KMS-11 (cell line): ENCODE results near the gene NBPF26.
"Not testable (repeated sequence)": the region's sequence is repeated elsewhere in the genome, so short reads cannot be mapped to it uniquely, and the experiment has no call there.

ENCODE experiments used
- H2AFZ ChIP-seq: fragments of 200-600 bp; sonication (generic); 2 replicates; pipeline ENCODE4 v1.6.1; 2016; ENCODE audit warnings: antibody characterized with exemption, mixed run types, low read depth
- H3K27ac ChIP-seq: fragments of 200-600 bp; sonication (generic); 2 replicates; pipeline ENCODE4 v1.6.1; 2016; ENCODE audit warnings: mild to moderate bottlenecking, mixed run types
- H3K27me3 ChIP-seq: fragments of 200-600 bp; sonication (generic); 2 replicates; pipeline ENCODE4 v1.6.1; 2017; ENCODE audit warnings: mild to moderate bottlenecking, low read depth, mixed run types, moderate library complexity; ENCODE audit not compliant: insufficient read depth
- H3K36me3 ChIP-seq: fragments of 200-600 bp; sonication (generic); 2 replicates; pipeline ENCODE4 v1.6.1; 2017; ENCODE audit warnings: mild to moderate bottlenecking, mixed run types; ENCODE audit not compliant: insufficient read depth
- H3K4me1 ChIP-seq: fragments of 200-600 bp; sonication (generic); 2 replicates; pipeline ENCODE4 v1.6.1; 2016; ENCODE audit warnings: mild to moderate bottlenecking, low read depth, mixed run types; ENCODE audit not compliant: poor library complexity, severe bottlenecking
- H3K4me2 ChIP-seq: fragments of 200-600 bp; sonication (generic); 2 replicates; pipeline ENCODE4 v1.7.0; 2016; ENCODE audit warnings: mild to moderate bottlenecking, mixed run types
- H3K4me3 ChIP-seq: fragments of 200-600 bp; sonication (generic); IDR thresholded peaks from 2 replicates; pipeline ENCODE4 v1.6.1; 2017; ENCODE audit warnings: low read depth, low read length, mixed read lengths; ENCODE audit not compliant: insufficient read depth
- H3K79me2 ChIP-seq: fragments of 200-600 bp; sonication (generic); 2 replicates; pipeline ENCODE4 v1.6.1; 2016; ENCODE audit warnings: low read depth, mixed run types; ENCODE audit not compliant: insufficient read depth
- H3K9ac ChIP-seq: fragments of 200-600 bp; sonication (generic); 2 replicates; pipeline ENCODE4 v1.6.1; 2016; ENCODE audit warnings: mild to moderate bottlenecking, mixed run types
- H4K20me1 ChIP-seq: fragments of 200-600 bp; sonication (generic); 2 replicates; pipeline ENCODE4 v1.6.1; 2016; ENCODE audit warnings: mild to moderate bottlenecking, mixed run types; ENCODE audit not compliant: insufficient read depth

The NBPF26 gene

DNA sequence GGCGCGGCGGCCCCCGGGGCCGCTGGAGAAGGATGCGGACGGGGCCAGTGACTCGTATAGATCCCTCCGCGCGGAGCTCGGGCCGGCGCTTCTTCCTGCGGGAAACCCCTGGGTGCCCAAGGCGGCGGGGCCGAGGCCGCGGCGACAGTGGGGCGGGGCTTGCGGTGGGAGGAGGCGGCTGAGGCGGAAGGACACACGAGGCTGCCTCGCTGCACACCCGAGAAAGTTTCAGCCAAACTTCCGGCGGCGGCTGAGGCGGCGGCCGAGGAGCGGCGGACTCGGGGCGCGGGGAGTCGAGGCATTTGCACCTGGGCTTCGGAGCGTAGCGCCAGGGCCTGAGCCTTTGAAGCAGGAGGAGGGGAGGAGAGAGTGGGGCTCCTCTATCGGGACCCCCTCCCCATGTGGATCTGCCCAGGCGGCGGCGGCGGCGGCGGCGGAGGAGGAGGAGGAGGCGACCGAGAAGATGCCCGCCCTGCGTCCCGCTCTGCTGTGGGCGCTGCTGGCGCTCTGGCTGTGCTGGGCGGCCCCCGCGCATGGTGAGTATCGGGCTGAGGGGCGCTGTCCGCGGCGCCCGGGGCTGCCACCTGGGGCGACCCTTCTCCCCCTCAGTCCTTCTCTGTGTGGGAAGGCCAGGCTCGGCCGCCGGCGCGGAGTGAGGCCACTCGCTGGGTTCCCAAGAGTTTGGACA is at the start of gene NBPF26:
TSS of gene NBPF26 (plus strand) at position 231 of the 688 bp plus-strand sequence.
- not testable (repeated sequence) for H3K79me2 ChIP-seq, H3K4me3 ChIP-seq, H3K36me3 ChIP-seq, H3K4me1 ChIP-seq, H3K4me2 ChIP-seq, H4K20me1 ChIP-seq, H3K27me3 ChIP-seq
- H3K9ac ChIP-seq: peak within 1 kb of the TSS; percentile 61; the same call in 1 of the 2 replicates
- peak within 1 kb of the TSS; percentile 33; the same call in 1 of the 2 replicates for H3K27ac ChIP-seq
- H2AFZ ChIP-seq: peak within 1 kb of the TSS; percentile 44; the same call in 1 of the 2 replicates

DNA sequence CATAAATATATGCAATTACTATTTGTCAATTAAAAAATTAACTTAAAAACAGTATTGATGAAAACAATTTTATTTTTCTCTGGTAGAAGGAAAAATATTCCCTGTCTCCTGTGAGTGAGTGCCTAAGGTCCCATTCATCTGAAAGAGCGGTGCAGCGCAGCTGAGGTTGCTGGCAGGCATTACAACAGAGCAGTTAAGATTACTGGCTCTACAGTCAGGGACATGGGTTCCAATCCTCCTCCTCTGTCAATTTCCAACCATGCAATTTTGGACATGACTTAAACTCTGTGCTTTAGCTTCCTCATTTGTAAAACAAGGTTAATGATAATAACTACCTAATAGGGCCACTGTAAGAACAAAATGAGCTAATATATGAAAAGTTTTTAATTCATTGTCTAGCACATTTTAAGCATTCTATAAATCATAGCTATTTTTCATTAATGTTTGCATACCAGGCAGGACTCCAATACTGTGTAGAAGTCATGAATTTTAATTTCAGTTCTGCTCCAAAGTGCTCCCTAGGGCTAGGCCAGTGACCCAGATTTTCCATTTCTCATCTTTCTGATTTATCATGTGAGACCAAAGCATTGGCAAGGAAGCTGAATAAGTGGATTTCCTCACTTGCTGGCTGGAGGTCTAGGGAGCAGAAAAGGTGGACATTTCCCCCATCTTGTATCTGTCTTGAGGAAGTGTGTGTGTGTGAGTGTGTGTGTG is 43.5 kb upstream of the NBPF26 start:
- H3K27ac ChIP-seq, H3K4me2 ChIP-seq, H3K27me3 ChIP-seq, H2AFZ ChIP-seq, H3K4me3 ChIP-seq, H3K4me1 ChIP-seq, H3K36me3 ChIP-seq, H3K9ac ChIP-seq, H3K79me2 ChIP-seq, H4K20me1 ChIP-seq: not testable (repeated sequence)

DNA sequence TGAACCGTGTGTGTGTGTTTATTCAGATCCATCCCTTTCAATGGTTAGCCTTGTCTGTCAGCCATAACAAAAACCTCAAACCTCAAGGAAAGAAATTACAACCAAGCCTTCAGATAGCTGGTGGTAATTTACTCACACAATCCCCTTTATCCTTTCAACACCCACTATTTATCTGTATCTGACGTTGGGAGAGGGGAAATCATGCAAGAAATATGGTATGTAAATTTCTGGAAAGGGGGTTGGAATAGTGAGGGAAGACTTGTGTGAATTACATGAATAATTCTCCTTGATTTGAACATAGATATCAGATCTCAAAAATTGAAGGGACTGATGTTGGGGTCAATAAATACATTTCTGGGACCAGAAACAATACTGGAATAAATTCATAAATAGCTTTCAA is 42.8 kb upstream of the NBPF26 start:
- not testable (repeated sequence) for H2AFZ ChIP-seq, H3K9ac ChIP-seq, H3K27ac ChIP-seq, H3K4me3 ChIP-seq, H3K36me3 ChIP-seq, H3K4me2 ChIP-seq, H3K27me3 ChIP-seq, H4K20me1 ChIP-seq, H3K79me2 ChIP-seq, H3K4me1 ChIP-seq

DNA sequence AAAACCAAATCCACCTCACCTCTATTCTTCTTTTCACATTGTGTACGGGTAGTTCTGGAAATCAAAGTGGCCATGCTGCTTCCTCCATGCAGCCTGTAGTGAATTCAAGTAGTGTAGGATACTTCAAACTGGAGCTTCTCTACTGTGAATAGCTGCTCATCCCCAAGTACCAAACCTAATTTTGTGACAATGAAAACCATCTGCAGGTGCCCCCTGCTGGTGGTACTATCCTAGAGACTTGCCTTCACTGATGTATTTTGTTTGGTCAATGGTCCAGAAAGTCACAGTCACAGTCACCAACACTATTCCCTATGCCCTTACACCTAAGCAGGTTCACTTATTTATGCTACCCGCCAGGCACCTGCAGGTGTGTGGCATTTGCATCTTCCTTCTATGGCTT is 39.3 kb upstream of the NBPF26 start:
- H3K4me1 ChIP-seq, H3K36me3 ChIP-seq, H3K9ac ChIP-seq, H3K27ac ChIP-seq, H3K27me3 ChIP-seq, H3K79me2 ChIP-seq, H3K4me3 ChIP-seq, H4K20me1 ChIP-seq, H2AFZ ChIP-seq, H3K4me2 ChIP-seq: not testable (repeated sequence)

DNA sequence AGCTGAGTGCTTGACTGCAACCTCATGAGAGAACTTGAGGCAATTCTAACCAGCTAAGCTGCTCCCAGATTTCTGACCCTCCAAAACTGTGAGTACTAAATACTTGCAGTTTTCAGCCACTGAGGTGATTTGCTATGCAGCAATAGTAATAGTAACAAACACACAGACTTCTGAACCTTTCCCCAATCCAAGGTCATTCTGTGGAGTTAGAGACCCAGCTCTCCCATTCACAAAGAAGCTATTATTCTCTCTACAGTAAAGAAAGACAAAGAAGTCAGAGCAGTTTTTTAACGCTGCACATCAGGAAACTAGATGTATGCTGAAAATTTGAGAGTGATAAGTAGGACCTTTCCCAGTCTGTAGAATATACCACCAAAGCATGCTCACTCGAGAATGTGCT is 38.1 kb upstream of the NBPF26 start:
- H4K20me1 ChIP-seq, H3K79me2 ChIP-seq, H3K27me3 ChIP-seq, H3K9ac ChIP-seq, H3K36me3 ChIP-seq, H3K4me1 ChIP-seq, H3K27ac ChIP-seq, H3K4me3 ChIP-seq, H3K4me2 ChIP-seq, H2AFZ ChIP-seq: not testable (repeated sequence)

DNA sequence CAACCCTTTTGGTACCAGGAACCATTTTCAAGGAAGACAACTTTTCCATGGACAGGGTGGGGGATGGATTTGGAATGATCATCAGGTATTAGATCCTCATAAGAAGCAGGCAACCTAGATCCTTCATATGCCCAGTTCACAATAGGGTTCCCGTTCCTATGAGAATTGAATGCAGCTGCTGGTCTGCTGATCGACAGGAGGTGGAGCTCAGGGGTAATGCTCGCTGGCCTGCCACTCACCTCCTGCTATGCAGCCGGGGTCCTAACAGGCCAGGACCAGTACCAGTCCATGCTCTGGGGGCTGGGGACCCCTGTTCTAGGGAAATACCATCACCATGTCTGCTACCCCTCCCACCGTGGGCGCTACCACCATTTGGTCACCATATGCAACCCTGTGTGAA is 36.5 kb upstream of the NBPF26 start:
- not testable (repeated sequence) for H4K20me1 ChIP-seq, H3K36me3 ChIP-seq, H3K4me2 ChIP-seq, H3K4me3 ChIP-seq, H3K79me2 ChIP-seq, H3K4me1 ChIP-seq, H3K9ac ChIP-seq, H2AFZ ChIP-seq, H3K27ac ChIP-seq, H3K27me3 ChIP-seq

DNA sequence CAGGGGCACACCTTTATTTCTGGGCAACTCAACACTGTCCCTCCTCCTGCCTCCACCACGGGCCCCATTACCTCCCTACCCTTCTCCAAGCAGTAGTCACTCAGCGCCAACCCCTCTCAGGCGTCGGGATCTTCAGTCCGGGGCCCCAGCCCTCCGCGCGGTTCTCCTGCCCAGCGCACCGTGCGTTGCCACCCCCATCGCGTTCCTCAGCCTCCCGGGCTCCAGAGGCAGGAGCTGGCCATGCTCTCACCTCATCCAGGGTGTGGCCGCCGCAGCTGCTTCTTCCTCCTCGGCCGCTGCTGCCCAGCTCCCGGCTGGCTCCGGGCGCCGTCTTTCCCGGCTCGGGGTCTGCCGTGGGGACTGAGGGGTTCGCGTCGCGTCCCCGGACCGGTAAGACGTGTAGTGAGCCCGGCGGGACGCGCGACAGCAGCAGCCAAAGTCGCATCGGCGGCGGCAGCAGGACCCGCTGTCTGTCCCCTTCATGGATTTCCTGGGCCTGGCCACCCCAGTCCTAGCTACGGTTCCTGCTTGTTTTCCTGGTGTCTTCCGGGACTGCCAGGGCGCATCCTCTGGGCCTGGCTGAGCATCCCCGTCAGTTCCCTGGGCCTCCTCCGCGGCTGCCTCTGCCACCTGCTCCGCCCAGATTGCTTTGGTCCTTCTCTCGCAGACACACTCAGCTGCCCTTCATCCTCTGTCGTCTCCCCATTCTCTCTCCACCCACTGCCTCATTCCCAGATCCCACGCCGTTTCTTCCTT is 22.8 kb upstream of the NBPF26 start:
- H3K27me3 ChIP-seq, H3K4me1 ChIP-seq, H3K79me2 ChIP-seq, H3K4me3 ChIP-seq, H3K9ac ChIP-seq, H3K27ac ChIP-seq, H2AFZ ChIP-seq, H3K36me3 ChIP-seq, H4K20me1 ChIP-seq, H3K4me2 ChIP-seq: not testable (repeated sequence)

DNA sequence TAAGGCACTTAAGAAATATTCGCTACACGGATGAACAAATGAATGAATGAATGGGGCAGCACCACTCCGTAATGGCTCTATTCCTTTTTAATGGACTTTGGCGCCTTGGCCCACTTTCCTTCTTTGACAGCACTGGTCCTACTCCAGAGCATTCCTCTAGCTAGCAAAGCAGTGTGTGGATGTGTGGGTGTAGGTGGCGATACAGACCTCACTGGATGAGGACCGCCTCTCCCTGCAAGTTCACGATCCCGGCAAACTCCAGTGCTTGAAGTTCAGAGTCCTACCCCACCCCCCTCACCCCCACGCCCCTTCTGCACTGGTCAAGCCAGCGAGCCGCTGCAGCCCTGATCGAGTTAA is 409 bp upstream of the NBPF26 start:
- H3K4me3 ChIP-seq, H3K4me2 ChIP-seq, H2AFZ ChIP-seq, H3K27ac ChIP-seq, H3K4me1 ChIP-seq, H4K20me1 ChIP-seq, H3K27me3 ChIP-seq, H3K79me2 ChIP-seq, H3K9ac ChIP-seq, H3K36me3 ChIP-seq: not testable (repeated sequence)

DNA sequence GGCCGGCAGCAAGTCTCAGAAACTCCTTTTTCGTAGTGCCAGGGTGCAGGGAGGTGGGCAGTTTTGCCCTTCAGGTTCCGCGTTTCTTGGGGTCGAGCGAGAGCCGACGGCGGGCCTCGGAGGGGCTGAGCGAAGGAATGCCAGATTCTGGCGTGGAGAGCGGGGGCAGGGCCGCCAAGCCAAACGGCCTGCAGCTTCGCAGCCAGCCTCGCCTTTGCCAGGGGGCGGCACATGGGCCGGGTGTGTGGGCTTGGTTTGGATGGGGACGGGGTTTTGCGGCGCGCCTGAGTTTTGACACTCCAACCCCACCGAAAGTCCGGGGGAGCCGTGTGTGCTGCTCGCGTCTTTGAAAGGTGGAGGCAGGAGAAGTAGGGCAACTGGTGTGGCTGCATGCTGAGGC is 762 bp downstream of the NBPF26 start:
- not testable (repeated sequence) for H3K36me3 ChIP-seq
- H3K9ac ChIP-seq: peak overlapping the region; percentile 61; the same call in 1 of the 2 replicates
- H3K27ac ChIP-seq: 0 out of 2 replicates have a peak overlapping the region, but pooled peaks have one; percentile 33

DNA sequence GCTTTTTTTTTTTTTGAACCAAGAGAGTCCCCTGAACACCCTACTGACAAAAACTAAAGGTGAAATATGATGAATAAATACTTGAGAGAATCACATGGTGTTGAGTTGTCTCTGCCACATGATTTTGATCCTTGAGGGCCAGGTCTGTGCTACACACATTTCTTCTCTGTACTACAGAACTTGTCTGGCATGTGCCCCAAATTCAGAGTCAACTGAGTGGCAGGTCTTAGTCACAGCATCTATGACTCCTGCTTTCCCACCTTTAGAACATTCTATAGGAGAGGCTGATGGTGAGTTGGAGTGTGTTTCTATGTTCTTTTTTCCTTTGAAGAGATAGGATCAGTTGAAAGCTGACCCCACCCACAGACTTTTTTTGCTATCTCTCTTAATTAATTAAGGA is 5.1 kb downstream of the NBPF26 start:
- H3K79me2 ChIP-seq, H3K4me2 ChIP-seq, H4K20me1 ChIP-seq, H3K36me3 ChIP-seq, H3K27ac ChIP-seq, H3K9ac ChIP-seq, H2AFZ ChIP-seq, H3K4me1 ChIP-seq, H3K27me3 ChIP-seq, H3K4me3 ChIP-seq: not testable (repeated sequence)

More for the DNA sequence above, 762 bp downstream of the NBPF26 start:
- H3K4me3 ChIP-seq, H3K4me1 ChIP-seq, H3K4me2 ChIP-seq, H3K79me2 ChIP-seq, H3K27me3 ChIP-seq, H4K20me1 ChIP-seq, H2AFZ ChIP-seq: not testable (repeated sequence)
